Stimulated activated CD4-positive, alpha-beta T cell treated with anti-CD3 and anti-CD28 coated beads, Interleukin-1b, Interleukin-23, amount 100 ng/mL, for 4 hours (primary cell): ENCODE measurements around the gene PLCH1.

ENCODE experiments used
- DNase-seq, 2 donors: peaks; one replicate each; pipeline ENCODE4 v3.0.0-alpha.2; 2020; ENCODE audit warnings: low read depth in 2 of 2

PLCH1 gene

GRCh38 chr3:155550391-155550790, 194.5 kb downstream of the PLCH1 start:
- DNase-seq = no peak

GRCh38 chr3:155549087-155549486, 195.8 kb downstream of the PLCH1 start:
- DNase-seq = no peak

DNA sequence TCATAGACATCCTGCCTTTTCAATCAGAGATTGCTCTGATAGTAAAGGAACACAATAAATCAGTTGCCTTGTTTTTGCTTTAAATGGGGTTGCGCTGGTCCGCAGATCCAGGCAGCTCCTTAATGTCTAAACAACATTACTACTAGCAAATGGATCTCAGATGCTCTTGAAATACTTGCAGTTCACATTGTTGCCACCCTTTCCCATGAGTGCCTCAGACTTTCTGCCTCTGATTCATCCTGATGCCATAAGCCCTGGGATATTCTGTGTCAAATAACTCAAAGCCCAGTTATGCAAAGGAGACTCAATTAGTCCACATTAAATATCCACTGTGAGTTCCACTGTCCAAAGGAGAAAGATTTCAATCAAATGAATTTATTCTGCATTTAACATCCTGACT, 196.7 kb downstream of the PLCH1 start:
- no peak for DNase-seq

- DNase-seq = no peak
Observed at GRCh38 chr3:155535098-155535497, 209.8 kb downstream of the PLCH1 start.

- DNase-seq = no peak
Observed at GRCh38 chr3:155528579-155528978, 216.3 kb downstream of the PLCH1 start.

DNA sequence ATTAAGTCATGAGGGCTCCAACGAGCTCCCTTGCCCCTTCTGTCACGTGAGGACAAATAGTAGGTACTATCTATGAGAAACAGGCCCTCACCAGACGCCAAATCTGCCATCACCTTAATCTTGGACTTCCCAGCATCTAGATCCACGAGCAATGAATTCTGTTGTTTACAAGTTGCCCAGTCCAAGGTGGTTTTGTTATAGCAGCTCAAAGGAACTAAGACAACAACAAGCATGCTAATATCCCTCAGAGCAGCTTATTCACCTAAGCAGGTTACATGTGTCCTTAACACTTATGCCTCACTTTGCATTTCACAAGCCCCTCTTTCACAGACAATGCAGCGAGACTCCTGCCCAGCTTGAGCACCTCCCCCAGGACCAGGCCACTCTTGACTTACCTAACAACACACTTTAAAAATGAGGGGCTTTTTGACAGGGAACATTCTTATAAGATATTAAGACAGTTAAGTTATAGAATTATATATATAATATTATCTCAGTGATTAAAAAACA, 219.5 kb downstream of the PLCH1 start:
- DNase-seq = no peak

DNA sequence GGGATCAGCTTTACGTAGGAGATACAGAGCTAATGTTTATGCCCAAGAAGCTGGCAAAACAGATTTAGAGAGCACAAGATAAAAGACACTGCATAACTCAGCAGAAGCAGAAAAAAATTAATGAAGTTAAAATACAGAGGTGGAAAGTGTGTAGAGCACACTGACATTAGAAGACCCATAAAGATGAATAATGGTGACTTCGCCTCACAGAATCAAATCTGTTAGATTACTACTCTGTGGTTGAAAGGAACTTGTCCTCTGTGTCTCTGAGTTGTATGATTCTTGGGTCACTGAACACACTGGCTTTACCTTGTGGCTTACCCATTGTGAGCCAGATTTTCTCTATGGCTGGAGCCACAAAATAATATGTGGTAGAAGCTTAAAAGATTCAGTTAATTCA, 224.4 kb downstream of the PLCH1 start:
- DNase-seq = no peak

DNA sequence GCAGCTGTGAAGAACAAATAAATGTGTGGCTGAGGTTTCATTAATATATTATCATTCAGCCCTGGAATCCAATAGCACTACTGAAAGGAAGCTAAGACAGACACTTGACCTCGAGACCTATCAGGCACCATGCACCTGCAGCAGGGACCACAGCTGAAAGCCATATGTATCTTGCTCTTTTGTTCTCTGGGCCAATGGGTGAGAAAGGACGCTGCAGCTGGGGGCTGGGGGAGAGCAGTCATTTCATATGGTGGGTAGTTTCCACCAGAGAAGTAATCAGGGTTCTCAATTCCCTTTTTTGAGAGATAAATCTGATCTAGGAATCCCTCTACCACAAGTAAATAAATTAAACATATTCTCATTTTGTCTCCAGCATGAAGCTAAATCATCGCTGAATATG, 225.8 kb downstream of the PLCH1 start:
- no peak for DNase-seq

DNA sequence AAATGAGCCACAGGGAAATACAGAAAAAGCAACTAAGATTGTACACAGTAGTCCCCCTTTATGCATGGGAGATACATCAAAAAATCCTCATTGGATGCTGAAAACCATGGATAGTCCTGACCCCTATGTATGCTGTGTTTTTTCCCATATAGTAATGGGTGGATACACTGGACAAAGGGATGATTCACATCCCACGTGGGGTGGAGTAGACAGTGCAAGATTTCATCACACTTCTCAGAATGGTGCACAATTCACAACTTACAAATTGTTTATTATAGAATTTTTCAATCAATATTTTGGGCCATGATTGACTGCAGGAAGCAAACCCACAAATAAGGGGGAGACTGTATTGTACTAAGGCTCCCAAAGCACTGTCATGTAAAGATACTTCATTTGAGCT, 227.0 kb downstream of the PLCH1 start:
- no peak for DNase-seq

- DNase-seq = no peak
Observed at GRCh38 chr3:155516439-155516838, 228.4 kb downstream of the PLCH1 start.

DNA sequence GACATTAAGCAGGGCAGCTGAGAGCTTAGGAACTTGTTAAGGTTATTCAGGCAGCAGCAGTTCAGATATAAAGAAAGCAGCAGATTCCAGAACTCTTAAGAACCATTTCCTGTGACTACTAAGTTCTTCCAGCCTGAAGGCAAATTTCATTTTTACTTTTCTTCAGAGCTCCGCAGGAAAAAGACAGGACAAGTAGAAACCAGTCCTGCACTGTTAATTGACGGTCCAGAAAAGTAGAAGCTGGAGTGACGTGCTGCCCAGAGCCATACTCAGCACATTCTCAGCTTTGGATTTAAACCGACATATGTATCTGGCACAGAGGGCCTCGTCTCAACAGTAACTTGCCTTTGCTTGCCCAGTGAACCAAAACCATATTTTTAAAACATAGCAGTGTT, 232.0 kb downstream of the PLCH1 start:
- no peak for DNase-seq

DNA sequence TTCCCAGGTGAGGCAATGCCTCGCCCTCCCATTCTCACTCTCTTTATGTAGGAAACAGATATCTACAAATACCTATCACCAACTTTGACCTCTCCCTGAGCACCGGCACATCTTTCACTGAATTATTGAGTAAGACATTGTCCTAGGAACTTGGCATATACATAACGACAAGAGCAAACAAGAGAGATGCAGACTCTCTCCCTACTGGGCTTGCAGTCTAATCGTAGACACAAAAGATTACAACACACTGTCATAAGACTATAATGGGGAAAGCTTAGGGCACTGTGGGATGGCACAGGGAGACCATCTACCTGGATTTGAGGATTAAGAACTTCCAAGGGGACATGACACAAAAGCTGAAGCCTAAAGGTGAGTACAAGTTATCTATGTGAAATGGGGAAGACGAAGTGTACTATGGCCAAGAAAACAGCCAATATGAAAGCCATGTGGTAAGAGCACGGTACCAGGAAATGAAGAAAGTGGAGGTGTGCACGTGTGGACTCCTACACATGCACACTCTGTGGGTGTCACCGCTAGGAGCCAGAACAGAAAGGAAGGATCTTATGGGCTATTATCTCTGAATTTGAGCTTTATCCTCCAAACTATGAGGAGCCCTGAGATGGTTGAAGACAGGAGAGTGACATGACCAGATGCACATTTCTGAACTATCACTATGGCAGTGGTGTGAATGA, 232.6 kb downstream of the PLCH1 start:
- DNase-seq = no peak

- no peak for DNase-seq
Observed at GRCh38 chr3:155504682-155505081, 240.2 kb downstream of the PLCH1 start.

DNA sequence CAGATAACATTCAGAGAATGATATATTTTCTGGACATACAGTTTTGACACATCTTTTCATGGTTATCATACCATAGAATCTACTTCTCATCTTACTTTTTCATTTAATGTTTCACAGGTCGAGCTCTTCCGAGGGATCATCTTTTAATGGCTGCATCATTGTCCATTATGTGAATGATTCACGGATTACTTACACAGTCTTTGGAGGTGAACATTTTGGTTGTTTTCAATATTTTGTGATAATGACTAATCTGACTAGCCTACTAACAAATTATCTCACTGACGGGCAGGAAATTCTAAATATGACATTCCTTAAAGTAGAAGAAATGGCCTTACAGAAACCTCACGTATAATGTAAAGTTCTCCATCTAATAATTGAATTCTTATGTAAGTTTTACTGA, 242.2 kb downstream of the PLCH1 start:
- no peak for DNase-seq

DNA sequence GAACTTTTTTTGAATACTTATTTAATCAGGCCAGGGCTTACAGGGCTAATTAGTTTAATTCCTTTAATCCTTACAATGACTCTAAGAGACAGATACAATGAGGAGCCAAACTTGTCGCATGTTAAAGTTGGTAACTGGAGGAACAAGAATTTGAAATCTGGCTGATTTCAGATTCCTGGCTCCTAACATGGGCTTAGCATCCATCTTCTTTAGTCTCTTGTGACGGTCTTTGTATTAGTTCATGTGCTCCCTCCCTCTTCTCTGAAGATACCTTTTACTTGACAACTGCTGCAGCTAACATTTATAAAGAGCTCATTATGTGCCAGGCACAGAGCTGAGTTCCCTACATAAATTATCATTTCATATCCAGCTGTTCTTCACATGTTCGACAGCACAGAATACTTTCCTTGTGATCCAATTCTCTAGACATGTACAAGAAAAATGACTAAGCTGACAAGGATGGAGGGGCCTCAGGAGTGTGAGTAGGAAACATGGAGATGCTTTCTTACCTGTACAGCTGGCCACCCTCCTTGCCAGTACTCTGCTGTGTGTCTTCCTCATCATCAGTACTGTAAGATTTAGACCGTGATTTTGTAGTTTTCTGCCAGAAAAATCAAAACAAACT, 244.6 kb downstream of the PLCH1 start:
- no peak for DNase-seq

- no peak for DNase-seq
Observed at GRCh38 chr3:155497930-155498647, 246.8 kb downstream of the PLCH1 start.

- DNase-seq = no peak
Observed at GRCh38 chr3:155496206-155496605, 248.7 kb downstream of the PLCH1 start.

DNA sequence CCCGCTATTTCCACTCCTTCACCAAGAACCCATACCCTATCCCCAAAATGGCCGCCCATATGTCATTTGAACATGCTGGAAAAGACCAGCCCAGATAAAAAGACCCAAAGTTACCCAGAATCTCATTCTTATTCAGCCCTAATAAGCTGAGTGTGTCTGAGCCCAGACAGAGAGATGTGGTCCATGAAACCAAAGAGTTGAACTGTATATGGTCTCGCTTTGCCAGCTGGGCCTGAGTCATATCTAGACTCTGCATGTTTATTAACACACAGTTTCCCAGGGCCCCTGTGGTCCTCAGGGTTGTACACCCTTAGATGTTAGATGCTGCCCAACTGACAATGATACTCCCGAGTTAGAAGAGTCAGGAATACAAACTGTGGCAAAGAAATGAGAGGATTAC, 249.5 kb downstream of the PLCH1 start:
- no peak for DNase-seq

- no peak for DNase-seq
Observed at GRCh38 chr3:155494332-155494731, 250.5 kb downstream of the PLCH1 start.

DNA sequence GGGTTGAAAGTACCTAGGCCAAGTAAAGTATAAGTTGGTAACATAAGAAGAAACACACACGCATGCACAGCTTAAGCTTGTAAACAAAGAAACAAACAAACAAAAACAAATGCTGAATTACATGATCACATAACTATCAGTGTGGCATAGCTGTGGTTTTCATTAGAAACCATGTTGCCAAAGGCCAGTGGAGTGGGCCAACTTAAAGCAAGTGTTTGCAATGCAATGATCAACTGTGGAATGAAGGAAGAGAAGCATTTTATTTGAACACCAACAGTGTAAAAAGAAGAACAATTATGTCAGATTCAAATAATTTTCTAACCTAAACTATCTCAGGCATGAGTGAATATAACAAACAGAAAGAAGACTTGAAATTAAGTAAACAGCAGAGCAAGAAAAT, 252.0 kb downstream of the PLCH1 start:
- no peak for DNase-seq

DNA sequence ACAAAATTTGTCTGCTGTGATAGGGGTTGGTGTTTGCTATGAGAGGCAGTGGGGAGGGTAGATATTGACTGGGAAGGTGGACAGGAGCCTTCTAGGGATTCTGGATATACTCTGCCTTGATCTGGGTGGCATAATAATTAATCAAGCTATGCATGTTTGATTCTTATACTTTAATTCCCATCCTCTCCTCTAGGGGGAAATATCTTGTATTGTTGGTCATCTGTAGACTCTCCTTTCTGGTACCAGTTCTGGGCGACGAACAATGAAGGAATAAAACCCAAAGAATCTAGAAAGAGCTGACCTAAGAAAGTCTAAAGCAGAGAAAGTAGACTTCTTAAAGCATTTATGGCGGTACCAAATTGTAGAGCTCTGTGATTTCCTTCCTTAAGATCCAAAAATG, 253.2 kb downstream of the PLCH1 start:
- DNase-seq = no peak

- no peak for DNase-seq
Observed at GRCh38 chr3:155488671-155489070, 256.2 kb downstream of the PLCH1 start.

- no peak for DNase-seq
Observed at GRCh38 chr3:155485897-155486296, 259.0 kb downstream of the PLCH1 start.
